ENCODE measurements around the gene CCDC85C.

The CCDC85C gene

DNA sequence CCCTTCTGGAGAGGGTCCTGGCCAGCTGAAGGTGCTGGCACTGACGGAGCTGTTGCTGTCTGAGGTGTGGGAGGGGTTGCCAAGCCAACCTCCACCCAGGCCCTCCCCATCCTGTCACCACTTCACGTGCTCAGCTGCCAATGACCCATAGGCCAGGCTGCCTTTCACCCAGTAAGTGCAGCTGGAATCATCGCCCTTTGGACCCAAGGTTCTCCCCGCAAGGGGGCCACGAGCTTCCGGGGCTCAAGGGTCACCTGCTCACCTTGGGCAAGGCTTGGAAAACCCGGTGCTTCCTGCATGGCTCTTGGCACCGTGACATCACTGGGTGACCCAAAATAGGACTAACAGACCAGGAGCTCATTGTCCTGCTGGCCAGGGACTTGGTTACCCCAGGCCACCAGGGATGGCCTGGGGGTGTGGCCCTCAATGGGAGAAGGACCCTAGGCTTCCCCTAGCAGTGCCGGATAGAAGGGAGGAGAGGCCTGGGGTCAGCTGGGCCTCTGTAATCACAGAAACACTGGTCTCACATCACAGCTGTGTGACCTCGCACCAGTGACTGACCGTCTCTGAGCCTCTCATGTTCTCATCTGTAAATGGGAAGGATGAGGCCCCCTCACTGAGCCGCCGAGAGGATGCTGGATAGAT is 51.3 kb downstream of the CCDC85C start:
- DNase-seq, result no peak

- no peak for DNase-seq
These were observed 51.9 kb downstream of the CCDC85C start for GRCh38 chr14:99552021-99552553.

DNA sequence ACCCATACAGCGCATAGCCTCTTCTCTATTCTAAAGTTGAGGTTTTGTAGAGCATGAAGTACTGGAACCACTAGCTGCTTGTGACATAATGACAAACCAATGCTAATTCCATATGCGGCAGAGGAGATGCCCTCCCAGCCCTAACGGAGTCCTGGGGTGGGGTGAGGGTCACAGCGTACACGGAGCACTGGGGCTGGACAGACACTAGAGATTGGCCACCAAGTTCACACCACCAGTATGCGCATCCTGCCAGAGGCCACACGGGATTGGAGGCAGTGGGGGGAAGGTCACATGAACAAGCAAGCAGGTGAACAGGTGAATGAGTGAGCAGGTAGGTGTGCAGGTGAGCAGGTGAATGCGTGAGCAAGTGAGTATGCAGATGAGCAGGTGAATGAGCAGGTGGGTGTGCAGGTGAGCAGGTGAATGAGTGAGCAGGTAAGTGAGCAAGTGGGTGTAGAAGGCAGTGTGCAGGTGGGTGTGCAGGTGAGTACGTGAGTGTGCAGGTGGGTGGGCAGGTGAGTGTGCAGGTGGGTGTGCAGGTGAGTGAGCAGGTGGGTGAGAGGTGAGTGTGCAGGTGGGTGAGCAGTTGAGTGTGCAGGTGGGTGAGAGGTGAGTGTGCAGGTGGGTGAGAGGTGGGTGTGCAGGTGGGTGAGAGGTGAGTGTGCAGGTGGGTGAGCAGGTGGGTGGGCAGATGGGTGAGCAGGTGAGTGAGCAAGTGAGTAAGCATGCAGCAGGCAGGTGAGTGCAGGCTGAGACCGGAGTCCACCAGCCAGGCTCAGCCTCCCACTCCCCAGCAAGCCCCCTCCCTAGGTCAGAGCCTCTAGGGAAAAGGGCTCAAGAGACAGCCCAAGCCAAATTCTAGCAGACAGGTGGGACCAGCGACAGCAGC is 52.7 kb downstream of the CCDC85C start:
- no peak for DNase-seq

DNA sequence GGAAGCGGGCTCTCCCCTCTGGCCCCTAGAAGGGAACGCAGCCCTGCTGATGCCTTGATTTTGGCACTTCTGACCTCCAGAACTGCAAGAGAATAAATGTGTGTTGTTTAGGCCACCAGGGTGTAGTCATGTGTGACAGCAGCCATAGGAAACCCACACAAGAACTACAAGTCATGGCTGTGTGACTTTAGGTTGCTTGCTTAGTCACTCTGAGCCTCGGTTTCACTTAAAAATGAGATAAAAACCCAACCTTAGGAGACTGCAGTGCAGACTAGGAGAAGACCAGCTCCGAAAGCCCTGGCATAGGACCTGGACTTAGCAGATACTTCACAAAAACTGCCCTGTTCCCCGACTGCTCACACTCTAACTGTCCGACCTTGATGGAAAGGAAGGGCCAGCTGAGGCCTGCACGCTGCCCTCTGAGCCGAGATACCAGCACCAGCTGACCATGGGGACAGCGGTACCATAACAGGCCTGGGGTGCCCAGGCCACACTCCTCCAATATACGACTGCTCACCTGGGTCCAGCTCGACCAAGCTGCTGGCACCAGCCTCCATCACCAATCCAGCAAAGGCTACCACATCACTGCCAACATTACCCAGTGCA is 53.5 kb downstream of the CCDC85C start:
- DNase-seq, result no peak

GRCh38 chr14:99549684-99550083 is 54.3 kb downstream of the CCDC85C start:
- no peak for DNase-seq

DNA sequence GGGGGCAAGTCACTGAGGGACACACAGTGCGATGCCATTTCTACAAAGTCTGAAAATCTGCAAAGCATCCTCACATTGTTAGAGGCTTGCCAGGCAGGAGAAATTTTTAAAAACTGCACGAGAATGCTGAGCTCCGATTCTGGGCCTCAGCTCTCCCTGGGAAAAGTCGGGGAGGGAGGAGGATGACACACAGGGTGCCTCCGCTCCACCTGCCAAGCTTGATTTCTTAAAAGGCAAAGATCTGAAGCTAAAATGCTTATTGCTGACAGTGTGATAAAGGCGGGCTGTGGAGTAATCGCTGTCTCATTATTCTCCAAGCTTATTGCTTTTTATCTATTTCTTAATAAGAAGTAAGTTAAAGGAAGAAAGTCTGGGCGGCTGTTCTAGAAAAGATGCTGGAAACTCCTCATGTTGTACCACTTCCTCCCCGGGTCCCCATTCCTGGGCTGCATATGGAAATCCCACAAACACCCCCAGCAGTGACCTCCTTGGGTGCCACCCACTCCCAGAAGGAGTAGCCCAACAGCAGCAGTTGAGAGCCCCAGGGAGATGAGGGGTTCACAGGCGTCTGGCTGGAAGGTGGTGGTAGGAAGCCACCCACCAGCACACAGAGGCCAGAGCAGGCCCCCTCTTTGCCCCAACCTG is 55.0 kb downstream of the CCDC85C start:
- DNase-seq, result no peak

- no peak for DNase-seq
These were observed 55.8 kb downstream of the CCDC85C start for GRCh38 chr14:99548255-99548654.

- no peak for DNase-seq
These were observed 57.6 kb downstream of the CCDC85C start for GRCh38 chr14:99546234-99546879.

DNA sequence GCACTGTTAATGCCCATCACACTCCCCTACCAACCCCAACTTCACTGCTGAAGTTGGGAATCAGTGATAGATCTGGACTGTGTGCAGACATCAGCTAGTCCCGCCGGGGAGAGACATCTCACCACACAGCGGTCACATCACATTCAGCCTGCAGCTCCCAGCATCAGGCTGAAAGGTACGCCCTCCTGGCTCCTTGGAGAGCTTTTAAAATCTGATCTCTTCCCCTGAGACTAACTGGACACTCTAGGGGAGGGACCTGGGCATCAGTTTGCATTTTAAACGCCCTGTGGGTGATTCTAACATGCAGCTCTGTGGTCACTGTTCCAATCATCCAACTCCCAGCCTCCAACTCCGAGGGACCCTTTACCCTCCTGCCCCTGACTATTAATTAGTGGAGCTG is 58.4 kb downstream of the CCDC85C start:
- DNase-seq, result no peak

DNA sequence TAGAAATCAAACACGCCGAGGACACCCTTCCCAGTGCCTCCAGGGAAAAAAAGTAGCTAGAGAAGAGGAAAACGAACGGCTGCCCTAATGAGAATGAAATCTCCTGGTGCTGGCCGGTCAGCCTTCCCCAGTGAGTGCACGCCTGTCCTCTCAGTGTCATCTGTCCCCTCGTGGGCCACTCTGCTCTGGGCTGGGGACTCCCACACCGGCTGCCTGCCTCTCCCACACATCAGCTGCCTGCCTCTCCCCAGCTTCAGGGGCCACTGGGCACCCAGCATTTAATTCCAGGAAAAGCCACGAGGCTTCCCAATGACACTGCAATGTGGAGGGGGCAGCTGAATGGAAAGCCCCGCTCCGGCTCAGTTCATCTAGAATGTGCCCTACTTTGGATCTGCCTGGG is 59.0 kb downstream of the CCDC85C start:
- DNase-seq, result no peak

DNA sequence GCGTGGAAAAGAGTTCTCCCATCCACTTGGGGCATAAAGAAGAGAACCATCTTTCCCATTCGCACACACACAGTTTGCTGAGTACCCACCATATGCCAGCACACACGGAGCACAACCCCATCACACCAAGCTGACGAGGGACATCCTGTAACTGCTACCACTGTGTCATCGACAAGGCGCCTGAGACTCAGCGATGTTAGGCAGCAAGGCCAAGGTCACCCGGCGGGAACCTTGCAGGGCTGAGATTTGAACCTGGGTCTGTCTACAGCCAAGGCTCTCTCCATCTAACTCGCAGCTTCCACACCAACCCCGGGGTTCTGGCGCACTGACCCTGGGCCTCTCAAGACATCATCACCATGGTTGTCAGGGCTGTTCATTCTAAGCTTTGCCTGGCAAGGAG is 60.0 kb downstream of the CCDC85C start:
- DNase-seq, result no peak

GRCh38 chr14:99543370-99543769 is 60.6 kb downstream of the CCDC85C start:
- no peak for DNase-seq

GRCh38 chr14:99542566-99542965 is 61.4 kb downstream of the CCDC85C start:
- no peak for DNase-seq

DNA sequence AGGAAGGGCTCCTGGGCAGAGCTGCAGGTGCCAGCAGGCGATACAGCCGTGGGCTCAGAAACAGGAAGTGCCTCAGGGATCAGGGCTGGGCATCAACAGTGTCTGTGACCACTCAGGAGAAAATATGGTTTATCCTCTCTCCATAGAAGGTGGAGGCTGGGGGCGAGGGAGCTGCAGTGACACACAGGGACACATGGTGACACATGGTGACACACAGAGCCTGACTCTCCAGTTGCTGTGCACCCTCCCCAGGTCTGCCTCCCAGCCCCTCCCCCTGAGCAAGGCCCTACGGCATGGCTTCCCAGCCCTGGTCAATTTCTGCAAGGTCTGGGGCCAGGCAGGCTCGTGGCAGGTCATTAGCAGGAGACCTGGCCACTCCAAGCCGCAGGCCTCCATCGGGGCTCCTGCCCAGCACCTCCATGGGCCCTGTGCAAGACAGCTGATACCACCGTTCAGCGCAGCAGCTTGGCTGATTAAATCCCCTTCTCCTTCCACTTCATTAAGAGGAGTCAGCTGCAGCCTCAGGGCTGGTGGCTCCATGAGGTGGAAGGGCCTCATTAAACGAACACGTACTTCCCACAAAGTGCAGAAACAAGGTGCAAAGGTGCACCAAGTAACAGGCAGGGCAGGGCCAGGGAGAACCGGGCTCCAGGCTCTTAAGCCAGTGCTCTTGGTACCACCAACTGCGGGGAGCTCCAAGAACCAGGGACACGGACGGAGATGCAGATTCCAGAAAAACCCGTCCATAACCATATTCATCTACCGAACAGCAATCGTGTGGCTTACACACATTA is 62.1 kb downstream of the CCDC85C start:
- DNase-seq, result no peak

DNA sequence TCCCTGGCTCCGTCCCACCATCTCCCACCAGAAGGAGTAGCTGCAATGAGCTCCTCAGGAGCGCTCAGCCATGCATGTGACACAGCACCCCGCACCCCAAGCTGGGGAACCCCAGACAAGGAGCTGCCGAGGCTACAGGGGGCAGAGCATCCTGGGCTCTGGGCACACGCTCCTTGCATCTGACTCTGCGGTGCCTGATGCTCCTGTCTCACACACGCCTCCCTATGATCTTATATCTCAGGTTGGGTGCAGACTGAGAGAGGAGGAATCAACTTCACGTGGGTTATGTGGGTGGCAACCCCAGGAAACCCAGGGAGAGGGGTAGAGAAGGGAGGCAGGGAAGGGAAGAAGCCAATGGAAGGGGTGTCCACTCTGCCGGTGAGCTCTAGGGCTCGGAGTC is 62.8 kb downstream of the CCDC85C start:
- DNase-seq, result no peak

- no peak for DNase-seq
These were observed 63.6 kb downstream of the CCDC85C start for GRCh38 chr14:99540196-99541032.

GRCh38 chr14:99539491-99539890 is 64.5 kb downstream of the CCDC85C start:
- no peak for DNase-seq

DNA sequence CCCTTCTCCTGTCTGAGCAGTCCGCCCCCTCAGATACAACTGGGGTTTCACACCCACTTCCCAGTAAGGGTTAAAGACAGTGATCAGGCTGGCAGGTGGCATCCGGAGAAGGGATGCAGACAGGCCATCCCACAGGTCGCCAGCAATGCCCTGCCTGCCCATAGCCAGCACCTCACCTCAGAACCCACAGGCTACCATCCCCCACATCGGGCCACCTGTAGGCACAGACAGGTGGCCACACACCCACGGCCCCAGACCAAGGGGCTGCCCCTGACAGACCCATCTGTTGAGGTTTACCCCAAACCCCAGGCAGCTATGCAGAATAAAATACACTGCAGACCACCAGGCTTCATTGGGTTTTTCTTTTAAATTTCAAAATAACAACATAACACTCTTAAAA is 65.3 kb downstream of the CCDC85C start:
- DNase-seq, result no peak

DNA sequence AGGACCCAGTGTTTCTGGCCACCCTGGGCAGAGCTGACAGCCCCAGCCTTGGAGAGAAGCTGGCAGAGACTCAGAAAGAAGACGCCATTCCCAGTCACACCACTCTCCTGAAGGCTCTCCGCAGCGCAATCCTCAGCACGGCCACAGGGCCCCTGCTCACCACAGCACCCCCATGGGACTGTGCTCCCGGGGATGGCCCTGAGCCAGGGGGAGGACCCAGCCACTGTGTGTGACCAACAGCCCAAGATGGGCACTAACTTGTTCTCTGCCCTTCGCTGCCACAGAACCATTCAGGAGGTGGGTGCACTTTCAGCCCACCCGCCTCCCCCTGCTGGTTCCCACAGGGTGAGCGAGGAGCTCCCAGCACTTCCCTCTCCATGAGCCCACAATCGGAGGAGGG is 65.7 kb downstream of the CCDC85C start:
- no peak for DNase-seq

GRCh38 chr14:99537399-99537798 is 66.6 kb downstream of the CCDC85C start:
- DNase-seq, result no peak

Data from activated effector memory CD4-positive, alpha-beta T cell treated with Interleukin-2 at 50 U/mL for 16 hours (primary cell).